Spleen (tissue), 7 donors: ENCODE measurements around the gene HLCS.
"Not testable (repeated sequence)": the region's sequence is repeated elsewhere in the genome, so short reads cannot be mapped to it uniquely, and the experiment has no call there.

Source experiments
- POLR2A ChIP-seq, 3 donors: fragments of 450-650 bp; IDR thresholded peaks; one replicate each; pipeline ENCODE4 v1.5.1; 2017; ENCODE audit warnings: antibody characterized with exemption in 3 of 3, mild to moderate bottlenecking in 1 of 3
- TF ChIP-seq, protein P1 (sequence below), 11 experiments: fragments of 200-600 bp in 7 of 11; fragments of 450-650 bp in 4 of 11; sonication (generic) in 4 of 11; IDR thresholded peaks in 8 of 11; conservative IDR thresholded peaks in 3 of 11; 1 replicate in 7 of 11; 2 replicates in 4 of 11; pipeline versions ENCODE4 v1.4.0 to v1.8.0; 2016 to 2021; ENCODE audit warnings: antibody characterized with exemption in 11 of 11, inconsistent platforms in 4 of 11, mild to moderate bottlenecking in 1 of 11
- donor health status: DM: no; HTN: no; CAD: no; lungs with moderate emphysema.
- donor health status: DM: no; HTN: no; CAD: no.
- donor health status: DM: no; HTN: no; CAD: no.

DNA sequence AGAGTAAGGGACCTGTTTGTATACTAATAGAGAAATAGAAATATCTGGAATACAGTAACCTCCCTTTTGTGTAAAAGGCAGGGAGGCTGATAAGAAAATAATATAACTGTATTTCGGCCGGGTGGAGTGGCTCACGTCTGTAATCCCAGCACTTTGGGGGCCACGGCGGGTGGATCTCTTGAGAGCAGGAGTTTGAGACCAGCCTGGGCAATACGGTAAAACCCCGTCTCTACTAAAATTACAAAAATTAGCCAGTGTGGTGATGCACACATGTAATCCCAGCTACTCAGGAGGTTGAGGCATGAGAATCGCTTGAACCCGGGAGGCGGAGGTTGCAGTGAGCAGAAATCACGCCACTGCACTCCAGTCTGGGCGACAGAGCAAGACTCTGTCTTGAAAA is 28.8 kb upstream of the HLCS start:
- not testable (repeated sequence) for TF ChIP-seq POLR2A (IDR thresholded peaks at IDR 0.05)
- TF ChIP-seq, protein P1, sequence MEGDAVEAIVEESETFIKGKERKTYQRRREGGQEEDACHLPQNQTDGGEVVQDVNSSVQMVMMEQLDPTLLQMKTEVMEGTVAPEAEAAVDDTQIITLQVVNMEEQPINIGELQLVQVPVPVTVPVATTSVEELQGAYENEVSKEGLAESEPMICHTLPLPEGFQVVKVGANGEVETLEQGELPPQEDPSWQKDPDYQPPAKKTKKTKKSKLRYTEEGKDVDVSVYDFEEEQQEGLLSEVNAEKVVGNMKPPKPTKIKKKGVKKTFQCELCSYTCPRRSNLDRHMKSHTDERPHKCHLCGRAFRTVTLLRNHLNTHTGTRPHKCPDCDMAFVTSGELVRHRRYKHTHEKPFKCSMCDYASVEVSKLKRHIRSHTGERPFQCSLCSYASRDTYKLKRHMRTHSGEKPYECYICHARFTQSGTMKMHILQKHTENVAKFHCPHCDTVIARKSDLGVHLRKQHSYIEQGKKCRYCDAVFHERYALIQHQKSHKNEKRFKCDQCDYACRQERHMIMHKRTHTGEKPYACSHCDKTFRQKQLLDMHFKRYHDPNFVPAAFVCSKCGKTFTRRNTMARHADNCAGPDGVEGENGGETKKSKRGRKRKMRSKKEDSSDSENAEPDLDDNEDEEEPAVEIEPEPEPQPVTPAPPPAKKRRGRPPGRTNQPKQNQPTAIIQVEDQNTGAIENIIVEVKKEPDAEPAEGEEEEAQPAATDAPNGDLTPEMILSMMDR (IDR thresholded peaks at IDR 0.05 in 8 of 11, conservative IDR thresholded peaks at IDR 0.05 in 3 of 11): not testable (repeated sequence)
